Lung (tissue), 12 donors: Measurements from ENCODE around the gene DGKH. TPM values are rescaled to one million over a fixed set of nuclear protein-coding genes. Genes with fewer than 3 reads are reported as not detected.

ENCODE experiments used
- ATAC-seq: fragments of 200-7000 bp; cut with Tn5 transposase; one replicate; pipeline ENCODE4 v1.9.1; 2020; ENCODE audit warnings: moderate number of reproducible peaks; ENCODE audit not compliant: insufficient read depth, low FRiP score
- DNase-seq, 3 donors: peaks; one replicate each; pipeline ENCODE4 v3.0.0-alpha.2; 2013 to 2017
- H3K27ac ChIP-seq, 2 donors: one replicate each; pipeline ENCODE4 v1.5.1; 2013; ENCODE audit warnings: mild to moderate bottlenecking in 2 of 2, moderate library complexity in 2 of 2, control low read depth in 1 of 2, inconsistent platforms in 1 of 2, low read depth in 1 of 2, low read length in 1 of 2
- H3K27me3 ChIP-seq, 3 donors: one replicate each; pipeline ENCODE4 v1.5.1; 2013; ENCODE audit warnings: low read length in 2 of 3; ENCODE audit not compliant: control insufficient read depth in 3 of 3, insufficient read depth in 3 of 3
- H3K36me3 ChIP-seq, 4 donors: one replicate each; pipeline ENCODE4 v1.5.1; 2013; ENCODE audit warnings: low read length in 4 of 4, mild to moderate bottlenecking in 1 of 4, moderate library complexity in 1 of 4; ENCODE audit not compliant: control insufficient read depth in 4 of 4, insufficient read depth in 4 of 4
- H3K4me1 ChIP-seq, 5 donors: one replicate each; pipeline ENCODE4 v1.5.1; 2013; ENCODE audit warnings: low read length in 5 of 5, mild to moderate bottlenecking in 2 of 5, moderate library complexity in 1 of 5; ENCODE audit not compliant: control insufficient read depth in 5 of 5, insufficient read depth in 5 of 5
- H3K4me3 ChIP-seq: one replicate; pipeline ENCODE4 v1.5.1; 2013; ENCODE audit warnings: mild to moderate bottlenecking, control low read depth, moderate library complexity
- H3K9ac ChIP-seq, 2 donors: one replicate each; pipeline ENCODE4 v1.5.1; 2013; ENCODE audit warnings: low read length in 2 of 2, control low read depth in 1 of 2; ENCODE audit not compliant: insufficient read depth in 1 of 2
- H3K9me3 ChIP-seq, 4 donors: one replicate each; pipeline ENCODE4 v1.5.1; 2013; ENCODE audit warnings: low read length in 3 of 4, mild to moderate bottlenecking in 1 of 4, moderate library complexity in 1 of 4; ENCODE audit not compliant: control insufficient read depth in 4 of 4, insufficient read depth in 3 of 4
- WGBS, 2 donors: extraction: QIAGEN DNeasy Blood & Tissue Kit; methylation state at CpG; one replicate each; pipeline ENCODE4 v1.1.7; 2013; 5-methylcytosine and 5-hydroxymethylcytosine counted together
- polyA plus RNA-seq, 2 donors: library from polyadenylated mRNA; stranded (reverse); fragments of 200-250 nt; gene quantifications; one replicate each; pipeline ENCODE4 v1.2.1, GENCODE V29; 2013
- total RNA-seq, 2 donors: library from RNA; depleted of rRNA in 1 of 2; stranded (reverse); fragments of >200 nt in 1 of 2; gene quantifications; one replicate each; pipeline ENCODE4 v1.2.1, GENCODE V29; 2014 to 2021
- TF ChIP-seq, protein P1 (sequence below): IDR thresholded peaks from 2 replicates; pipeline ENCODE4 v1.5.1; 2012; ENCODE audit warnings: mild to moderate bottlenecking; ENCODE audit errors: control extremely low read depth, extremely low read depth
- donor health status: control.
- donor health status: control.
- donor health status: Bipolar disorder and iron deficiency.
- donor health status: healthy.
- donor health status: DM: yes; HTN: yes; CAD: no.

DGKH gene
- total and polyA plus RNA-seq, 4 donors = 2.2 to 33.1 (median 11.4) TPM

DNA sequence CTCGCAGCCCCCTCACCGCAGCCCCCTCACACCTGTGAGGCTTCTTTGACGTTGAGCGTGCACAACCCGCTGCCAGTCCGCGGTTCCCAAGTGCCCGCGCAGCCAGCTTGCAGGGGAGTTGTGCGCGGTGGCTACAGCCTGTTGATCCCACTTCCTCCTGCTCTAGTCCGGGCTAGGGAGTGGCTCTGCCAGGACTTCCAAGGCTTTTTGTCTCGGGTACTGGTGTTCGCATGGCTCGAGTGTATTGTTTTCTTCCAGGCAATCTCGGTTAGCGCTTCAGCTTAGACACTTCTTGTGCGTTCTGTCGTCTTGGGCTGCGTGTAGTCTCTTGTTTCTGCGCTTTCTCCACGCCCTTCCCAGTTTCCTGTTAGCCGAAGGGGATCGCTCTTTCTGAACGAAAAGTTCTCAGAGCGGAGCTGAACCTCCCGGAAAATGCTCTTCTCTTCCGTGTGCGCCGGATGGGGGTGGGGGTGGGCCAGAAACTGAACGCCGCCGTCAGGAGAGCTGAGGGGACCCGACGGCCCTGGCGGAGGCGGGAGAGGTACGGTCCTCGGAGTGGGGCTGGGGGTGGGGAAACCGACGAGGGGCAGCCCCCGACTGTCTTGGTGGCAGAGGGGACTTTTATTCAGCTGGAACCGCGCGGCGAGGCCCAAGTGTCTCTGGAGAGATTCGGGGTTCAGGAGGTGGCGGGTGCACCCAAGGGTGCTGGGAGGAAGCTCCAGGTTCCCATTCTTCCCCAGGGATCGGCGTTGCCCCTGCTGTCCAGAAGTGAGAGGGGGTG is 697 bp upstream of the DGKH start:
- DNase-seq (peak; percentile 58 to 78 (median 75)), ATAC-seq (peak; percentile 35)
- Histone ChIP-seq H3K4me1 (peaks cover 0 to 18% (median 2%) of the 10 kb centered on the region in 5 donors), H3K36me3 (no peaks in the 10 kb centered on the region), H3K9me3 (no peaks in the 10 kb centered on the region), H3K27ac (peak overlapping the region; percentile 75 to 93), H3K27me3 (peaks cover 0 to 3% (median 0%) of the 10 kb centered on the region in 3 donors), H3K9ac (peak overlapping the region in 1 of 2 donors; percentile 73), H3K4me3 (peak overlapping the region; percentile 80)
- 1 to 2% methylated on average over 50 of the region's 50 CpGs for WGBS, 2 donors
- TF ChIP-seq, protein P1, sequence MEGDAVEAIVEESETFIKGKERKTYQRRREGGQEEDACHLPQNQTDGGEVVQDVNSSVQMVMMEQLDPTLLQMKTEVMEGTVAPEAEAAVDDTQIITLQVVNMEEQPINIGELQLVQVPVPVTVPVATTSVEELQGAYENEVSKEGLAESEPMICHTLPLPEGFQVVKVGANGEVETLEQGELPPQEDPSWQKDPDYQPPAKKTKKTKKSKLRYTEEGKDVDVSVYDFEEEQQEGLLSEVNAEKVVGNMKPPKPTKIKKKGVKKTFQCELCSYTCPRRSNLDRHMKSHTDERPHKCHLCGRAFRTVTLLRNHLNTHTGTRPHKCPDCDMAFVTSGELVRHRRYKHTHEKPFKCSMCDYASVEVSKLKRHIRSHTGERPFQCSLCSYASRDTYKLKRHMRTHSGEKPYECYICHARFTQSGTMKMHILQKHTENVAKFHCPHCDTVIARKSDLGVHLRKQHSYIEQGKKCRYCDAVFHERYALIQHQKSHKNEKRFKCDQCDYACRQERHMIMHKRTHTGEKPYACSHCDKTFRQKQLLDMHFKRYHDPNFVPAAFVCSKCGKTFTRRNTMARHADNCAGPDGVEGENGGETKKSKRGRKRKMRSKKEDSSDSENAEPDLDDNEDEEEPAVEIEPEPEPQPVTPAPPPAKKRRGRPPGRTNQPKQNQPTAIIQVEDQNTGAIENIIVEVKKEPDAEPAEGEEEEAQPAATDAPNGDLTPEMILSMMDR = no peak

DNA sequence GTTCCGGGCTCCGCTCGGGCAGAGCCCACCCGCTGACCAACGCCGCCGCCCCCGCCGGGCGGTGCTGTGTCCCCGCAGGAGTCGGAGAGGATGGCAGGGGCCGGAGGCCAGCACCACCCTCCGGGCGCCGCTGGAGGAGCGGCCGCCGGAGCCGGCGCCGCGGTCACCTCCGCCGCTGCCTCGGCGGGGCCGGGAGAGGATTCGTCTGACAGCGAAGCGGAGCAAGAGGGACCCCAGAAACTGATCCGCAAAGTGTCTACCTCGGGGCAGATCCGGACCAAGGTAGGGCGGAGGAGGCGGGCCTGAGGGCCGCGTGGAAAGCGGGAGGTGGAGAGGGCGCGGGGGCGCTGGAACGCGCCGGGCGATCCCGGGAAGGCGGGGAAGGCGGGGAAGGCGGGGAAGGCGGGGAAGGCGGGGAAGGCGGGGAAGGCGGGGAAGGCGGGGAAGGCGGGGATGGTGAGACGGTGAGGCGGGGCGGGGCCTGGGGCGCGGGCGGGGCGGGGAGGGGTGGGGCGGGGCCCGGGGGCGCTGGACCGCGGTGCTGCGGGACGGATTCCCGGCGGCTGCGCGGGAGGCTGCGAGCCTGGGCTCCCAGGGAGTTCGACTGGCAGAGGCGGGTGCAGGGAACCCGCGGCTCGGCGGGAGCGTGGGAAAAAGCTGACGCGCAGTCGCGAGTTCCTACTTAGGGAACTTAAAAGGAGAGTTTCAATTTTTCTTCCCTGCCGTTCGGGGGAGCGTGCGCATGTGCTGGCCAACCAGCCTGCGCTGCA is 421 bp downstream of the DGKH start:
- 0% methylated on average over 62 to 87 of the region's 91 CpGs for WGBS, 2 donors
- H3K36me3 ChIP-seq = no peaks in the 10 kb centered on the region
- H3K4me1 ChIP-seq = peaks cover 0 to 18% (median 2%) of the 10 kb centered on the region in 5 donors
- TF ChIP-seq, protein P1 = no peak
- DNase-seq (peak; percentile 80 to 87 (median 83)), ATAC-seq (peak; percentile 77)
- peak overlapping the region; percentile 80 for H3K4me3 ChIP-seq
- H3K27ac ChIP-seq = peak overlapping the region; percentile 75 to 93
- H3K27me3 ChIP-seq = no peaks in the 10 kb centered on the region
- no peaks in the 10 kb centered on the region for H3K9me3 ChIP-seq
- H3K9ac ChIP-seq = peak overlapping the region in 1 of 2 donors; percentile 52

DNA sequence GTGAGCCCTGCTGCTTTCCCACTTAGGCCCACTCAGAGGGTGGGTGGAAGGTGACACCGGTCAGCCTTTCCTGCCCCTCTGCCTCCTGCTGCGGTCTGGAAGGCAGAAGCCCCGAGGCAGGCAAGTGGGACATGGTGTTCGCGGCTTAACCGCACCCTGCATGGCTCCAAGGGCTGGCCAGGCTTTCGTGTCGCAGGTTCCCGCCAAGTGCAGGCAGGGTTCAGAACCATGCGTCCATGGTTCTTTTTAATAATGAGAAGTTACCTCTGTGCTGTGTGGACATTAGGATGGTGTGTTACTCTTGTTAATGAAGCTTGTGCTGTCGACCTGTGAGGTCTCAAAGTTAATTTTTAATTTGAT is 986 bp downstream of the DGKH start:
- no peaks in the 10 kb centered on the region for H3K27me3 ChIP-seq

More for the DNA sequence above, 986 bp downstream of the DGKH start:
- Histone ChIP-seq H3K4me1 (peaks cover 0 to 18% (median 2%) of the 10 kb centered on the region in 5 donors), H3K27ac (peak overlapping the region; percentile 25 to 77), H3K9me3 (no peaks in the 10 kb centered on the region), H3K36me3 (no peaks in the 10 kb centered on the region), H3K4me3 (peak overlapping the region; percentile 67), H3K9ac (peak overlapping the region in 1 of 2 donors; percentile 52)
- no peak for DNase-seq
- WGBS, 2 donors = 3 to 4% methylated on average over 11 of the region's 11 CpGs
- ATAC-seq = peak; percentile 4
- TF ChIP-seq, protein P1 = no peak
